Transverse colon (tissue), 4 donors: Measurements from ENCODE around the gene ABCC11. TPM values are rescaled to one million over a fixed set of nuclear protein-coding genes. Genes with fewer than 3 reads are reported as not detected.

Experiments used
- DNase-seq: peaks from one replicate; pipeline ENCODE4 v3.0.0-alpha.2; 2019
- H3K27ac ChIP-seq, 4 donors: fragments of 200-600 bp; sonication (generic); 2 replicates each; pipeline ENCODE4 v1.5.1; 2016 to 2018; ENCODE audit warnings: inconsistent platforms in 4 of 4
- H3K27me3 ChIP-seq: fragments of 200-600 bp; sonication (generic); 2 replicates; pipeline ENCODE4 v1.5.1; 2017; ENCODE audit warnings: inconsistent platforms
- H3K36me3 ChIP-seq, 4 donors: fragments of 200-600 bp; sonication (generic); 2 replicates each; pipeline ENCODE4 v1.5.1; 2017 to 2019; ENCODE audit warnings: inconsistent platforms in 4 of 4
- H3K4me1 ChIP-seq, 4 donors: fragments of 200-600 bp; sonication (generic); 2 replicates each; pipeline ENCODE4 v1.5.1; 2017 to 2020; ENCODE audit warnings: inconsistent platforms in 4 of 4
- H3K4me3 ChIP-seq, 4 donors: fragments of 200-600 bp; sonication (generic); 1 replicate in 1 of 4; 2 replicates in 3 of 4; pipeline versions ENCODE4 v1.5.1 to v1.6.1; 2017 to 2019; ENCODE audit warnings: inconsistent platforms in 4 of 4
- H3K9me3 ChIP-seq, 2 donors: fragments of 200-600 bp; sonication (generic); 2 replicates each; pipeline ENCODE4 v1.5.1; 2017 to 2019; ENCODE audit warnings: inconsistent platforms in 2 of 2
- CTCF ChIP-seq, 5 experiments: fragments of 200-600 bp in 3 of 5; fragments of 450-650 bp in 2 of 5; sonication (generic) in 3 of 5; IDR thresholded peaks; 1 replicate in 2 of 5; 2 replicates in 3 of 5; pipeline ENCODE4 v1.5.1; 2016 to 2017; ENCODE audit warnings: antibody characterized with exemption in 5 of 5, inconsistent platforms in 3 of 5, mild to moderate bottlenecking in 2 of 5, moderate library complexity in 1 of 5
- EP300 ChIP-seq: sonication (generic); formaldehyde crosslinking; IDR thresholded peaks from one replicate; pipeline ENCODE4 v1.6.1; 2017; ENCODE audit warnings: antibody characterized with exemption, low read depth
- POLR2A ChIP-seq: fragments of 450-650 bp; IDR thresholded peaks from one replicate; pipeline ENCODE4 v1.6.1; 2016; ENCODE audit warnings: antibody characterized with exemption, mild to moderate bottlenecking, moderate library complexity
- POLR2AphosphoS5 ChIP-seq, 3 donors: sonication (generic); formaldehyde crosslinking; IDR thresholded peaks; one replicate each; pipeline ENCODE4 v1.6.1; 2016; ENCODE audit warnings: antibody characterized with exemption in 3 of 3
- WGBS, 2 donors: methylation state at CpG; one replicate each; pipeline ENCODE4 v1.1.5; 2018; ENCODE audit warnings: low coverage in 1 of 2; 5-methylcytosine and 5-hydroxymethylcytosine counted together
- in situ Hi-C, 4 donors: fragments of 200-750 bp; cut with MboI; loops; one replicate each; pipeline versions ENCODE4 v1.15.0 to v1.15.1; 2017; ENCODE audit warnings: low sequenced_read_pairs in 3 of 4, low pct_ligation_motif_present in 1 of 4, low pct_unique_long_range_greater_than_20kb in 1 of 4
- intact Hi-C: fragments of 100-400 bp; cut with DNase I; formaldehyde crosslinking; loops from one replicate; pipeline ENCODE4 v1.15.1; 2023; ENCODE audit warnings: low total_unique reads
- total RNA-seq, 4 donors: library from RNA; depleted of rRNA; stranded (reverse); fragments of >200 nt; gene quantifications; one replicate each; pipeline ENCODE4 v1.1.0, GENCODE V29; 2016

ABCC11 gene
- total RNA-seq, 4 donors from 2014 or later: 0.16 to 10.7 (median 0.27) TPM; not detected in 1

GRCh38 chr16:48282636-48283263 is 35.4 kb upstream of the ABCC11 start:
- H3K4me3 ChIP-seq: no peak overlapping the region
- peak overlapping the region in 1 of 4 donors; percentile 13 for H3K27ac ChIP-seq
- intact Hi-C loops (no loop called here), in situ Hi-C loops (no loop called here)
- H3K4me1 ChIP-seq: peaks cover 0 to 11% (median 0%) of the 10 kb centered on the region in 4 donors
- 77 to 79% methylated on average over 2 of the region's 2 CpGs for WGBS, 2 donors
- H3K36me3 ChIP-seq: peaks cover 0 to 29% (median 8%) of the 10 kb centered on the region in 4 donors
- peaks cover 3 to 8% of the 10 kb centered on the region in 2 donors for H3K9me3 ChIP-seq
- DNase-seq: no peak
- H3K27me3 ChIP-seq: no peaks in the 10 kb centered on the region
- no peak for TF ChIP-seq POLR2AphosphoS5 (IDR thresholded peaks at IDR 0.05)
- TF ChIP-seq CTCF (IDR thresholded peaks at IDR 0.05): no peak
- no peak for TF ChIP-seq EP300
- TF ChIP-seq POLR2A: no peak

GRCh38 chr16:48280546-48280945 is 33.2 kb upstream of the ABCC11 start:
- no peaks in the 10 kb centered on the region for H3K9me3 ChIP-seq
- 77 to 94% methylated on average over 2 of the region's 2 CpGs for WGBS, 2 donors
- no peaks in the 10 kb centered on the region for H3K27me3 ChIP-seq
- in situ Hi-C loops (no loop called here), intact Hi-C loops (no loop called here)
- peaks cover 0 to 24% (median 13%) of the 10 kb centered on the region in 4 donors for H3K4me1 ChIP-seq
- peaks cover 0 to 11% (median 1%) of the 10 kb centered on the region in 4 donors for H3K36me3 ChIP-seq
- H3K4me3 ChIP-seq: no peak overlapping the region
- TF ChIP-seq POLR2A (no peak), CTCF (IDR thresholded peaks at IDR 0.05) (no peak), EP300 (no peak)
- no peak overlapping the region for H3K27ac ChIP-seq
- DNase-seq: no peak

GRCh38 chr16:48279199-48279598 is 31.9 kb upstream of the ABCC11 start:
- Histone ChIP-seq H3K36me3 (peaks cover 0 to 11% (median 1%) of the 10 kb centered on the region in 4 donors), H3K4me1 (peaks cover 0 to 26% (median 13%) of the 10 kb centered on the region in 4 donors), H3K9me3 (no peaks in the 10 kb centered on the region), H3K4me3 (no peak overlapping the region), H3K27ac (no peak overlapping the region), H3K27me3 (no peaks in the 10 kb centered on the region)
- 75 to 88% methylated on average over 2 of the region's 2 CpGs for WGBS, 2 donors
- DNase-seq: no peak
- in situ Hi-C loops: no loop called here
- intact Hi-C loops: no loop called here
- TF ChIP-seq EP300 (no peak), POLR2A (no peak), CTCF (IDR thresholded peaks at IDR 0.05) (no peak), POLR2AphosphoS5 (IDR thresholded peaks at IDR 0.05) (no peak)

- peaks cover 0 to 11% (median 1%) of the 10 kb centered on the region in 4 donors for H3K36me3 ChIP-seq
- DNase-seq: peak; percentile 17
- in situ Hi-C loops: no loop called here
- H3K4me3 ChIP-seq: no peak overlapping the region
- TF ChIP-seq CTCF (IDR thresholded peaks at IDR 0.05) (no peak), EP300 (no peak), POLR2AphosphoS5 (IDR thresholded peaks at IDR 0.05) (no peak), POLR2A (no peak)
- intact Hi-C loops: no loop called here
- no peaks in the 10 kb centered on the region for H3K27me3 ChIP-seq
- WGBS, 2 donors: 83 to 100% methylated on average over 1 to 5 of the region's 5 CpGs
- H3K9me3 ChIP-seq: no peaks in the 10 kb centered on the region
- no peak overlapping the region for H3K27ac ChIP-seq
- H3K4me1 ChIP-seq: peaks cover 0 to 20% (median 13%) of the 10 kb centered on the region in 4 donors
Measured at GRCh38 chr16:48277158-48277557, 29.8 kb upstream of the ABCC11 start.
